Spleen (tissue), 13 donors: ENCODE data around the gene ANKRD36. TPM values are rescaled to one million over a fixed set of nuclear protein-coding genes. Genes with fewer than 3 reads are reported as not detected.
"Not testable (repeated sequence)": the region's sequence is repeated elsewhere in the genome, so short reads cannot be mapped to it uniquely, and the experiment has no call there.

Experiments
- DNase-seq: peaks from one replicate; pipeline ENCODE4 v3.0.0-alpha.2; 2020
- H3K27ac ChIP-seq, 8 donors: fragments of 200-600 bp; sonication (generic) in 7 of 8; 1 replicate in 4 of 8; 2 replicates in 4 of 8; pipeline versions ENCODE4 v1.5.0 to v1.8.0; 2016 to 2021; ENCODE audit warnings: inconsistent platforms in 4 of 8, mild to moderate bottlenecking in 4 of 8, moderate library complexity in 1 of 8
- H3K27me3 ChIP-seq, 7 donors: fragments of 200-600 bp; sonication (generic) in 6 of 7; replicated peaks in 1 of 7; 1 replicate in 4 of 7; 2 replicates in 3 of 7; pipeline versions ENCODE4 v1.5.0 to v1.8.0; 2016 to 2021; ENCODE audit warnings: inconsistent platforms in 3 of 7, mild to moderate bottlenecking in 1 of 7
- H3K36me3 ChIP-seq, 6 donors: fragments of 200-600 bp; sonication (generic) in 5 of 6; 1 replicate in 4 of 6; 2 replicates in 2 of 6; pipeline versions ENCODE4 v1.5.0 to v1.8.0; 2016 to 2021; ENCODE audit warnings: inconsistent platforms in 2 of 6
- H3K4me1 ChIP-seq, 6 donors: fragments of 200-600 bp; sonication (generic) in 5 of 6; 1 replicate in 3 of 6; 2 replicates in 3 of 6; pipeline versions ENCODE4 v1.5.0 to v1.8.0; 2016 to 2021; ENCODE audit warnings: inconsistent platforms in 3 of 6
- H3K4me3 ChIP-seq, 8 donors: fragments of 200-600 bp; sonication (generic) in 7 of 8; 1 replicate in 4 of 8; 2 replicates in 4 of 8; pipeline versions ENCODE4 v1.5.0 to v1.8.0; 2016 to 2021; ENCODE audit warnings: inconsistent platforms in 4 of 8, mild to moderate bottlenecking in 4 of 8, moderate library complexity in 2 of 8
- H3K9me3 ChIP-seq, 8 donors: fragments of 200-600 bp; sonication (generic) in 7 of 8; 1 replicate in 4 of 8; 2 replicates in 4 of 8; pipeline versions ENCODE4 v1.5.0 to v1.8.0; 2016 to 2021; ENCODE audit warnings: inconsistent platforms in 4 of 8
- POLR2A ChIP-seq, 3 donors: fragments of 450-650 bp; IDR thresholded peaks; one replicate each; pipeline ENCODE4 v1.5.1; 2017; ENCODE audit warnings: antibody characterized with exemption in 3 of 3, mild to moderate bottlenecking in 1 of 3
- POLR2AphosphoS5 ChIP-seq, 3 donors: sonication (generic); formaldehyde crosslinking; IDR thresholded peaks; one replicate each; pipeline ENCODE4 v1.5.1; 2017; ENCODE audit warnings: antibody characterized with exemption in 3 of 3
- WGBS, 5 donors: extraction: QIAGEN DNeasy Blood & Tissue Kit in 3 of 5; methylation state at CpG; one replicate each; pipeline versions ENCODE4 v1.1.5 to v1.1.7; 2013 to 2018; 5-methylcytosine and 5-hydroxymethylcytosine counted together
- intact Hi-C: fragments of 100-400 bp; cut with DNase I; formaldehyde crosslinking; loops from one replicate; pipeline ENCODE4 v1.15.0; 2023; ENCODE audit warnings: low total_unique reads
- long read RNA-seq, 2 donors: transcript quantifications; one replicate each; lab custom pipeline, GENCODE V29; 2026
- polyA plus RNA-seq, 3 donors: library from polyadenylated mRNA; stranded (reverse); fragments of 200-250 nt; gene quantifications; one replicate each; pipeline ENCODE4 v1.2.1, GENCODE V29; 2013
- total RNA-seq, 7 donors: library from RNA; depleted of rRNA in 3 of 7; stranded (reverse); fragments of >200 nt in 3 of 7; fragmentation: NEBNext Ultra II Directional in 4 of 7; extraction: Animal tissue kit (Norgen Biotek cat#: 25700) in 4 of 7; gene quantifications; one replicate each; pipeline versions ENCODE4 v1.1.0 to v1.2.1, GENCODE V29; 2016 to 2021
- TF ChIP-seq, protein P1 (sequence below), 11 experiments: fragments of 200-600 bp in 7 of 11; fragments of 450-650 bp in 4 of 11; sonication (generic) in 4 of 11; IDR thresholded peaks in 8 of 11; conservative IDR thresholded peaks in 3 of 11; 1 replicate in 7 of 11; 2 replicates in 4 of 11; pipeline versions ENCODE4 v1.4.0 to v1.8.0; 2016 to 2021; ENCODE audit warnings: antibody characterized with exemption in 11 of 11, inconsistent platforms in 4 of 11, mild to moderate bottlenecking in 1 of 11
- donor health status: healthy with polysubstance abuse.
- donor health status: DM: no; HTN: no; CAD: no; lungs with moderate emphysema.
- donor health status: DM: no; HTN: no; CAD: no.
- donor health status: Bipolar disorder and iron deficiency.
- donor health status: healthy.
- donor health status: DM: no; HTN: no; CAD: no.
- donor health status: DM: yes; HTN: yes; CAD: no.

The ANKRD36 gene
- total RNA-seq (10 to 100 TPM; 35.0 to 67.0 (median 53.1) TPM), polyA plus RNA-seq (1 to 10 TPM; 2.6 to 4.8 (median 2.9) TPM)
- long read RNA-seq, donor 1, partial matches to known transcripts: 0 of 4 reads
- long read RNA-seq, donor 1, other reads (novel, unspliced or antisense): 0 of 4 reads
- long read RNA-seq, donor 2, partial matches to known transcripts: 0 of 1 reads
- long read RNA-seq, donor 2, other reads (novel, unspliced or antisense): 0 of 1 reads

DNA sequence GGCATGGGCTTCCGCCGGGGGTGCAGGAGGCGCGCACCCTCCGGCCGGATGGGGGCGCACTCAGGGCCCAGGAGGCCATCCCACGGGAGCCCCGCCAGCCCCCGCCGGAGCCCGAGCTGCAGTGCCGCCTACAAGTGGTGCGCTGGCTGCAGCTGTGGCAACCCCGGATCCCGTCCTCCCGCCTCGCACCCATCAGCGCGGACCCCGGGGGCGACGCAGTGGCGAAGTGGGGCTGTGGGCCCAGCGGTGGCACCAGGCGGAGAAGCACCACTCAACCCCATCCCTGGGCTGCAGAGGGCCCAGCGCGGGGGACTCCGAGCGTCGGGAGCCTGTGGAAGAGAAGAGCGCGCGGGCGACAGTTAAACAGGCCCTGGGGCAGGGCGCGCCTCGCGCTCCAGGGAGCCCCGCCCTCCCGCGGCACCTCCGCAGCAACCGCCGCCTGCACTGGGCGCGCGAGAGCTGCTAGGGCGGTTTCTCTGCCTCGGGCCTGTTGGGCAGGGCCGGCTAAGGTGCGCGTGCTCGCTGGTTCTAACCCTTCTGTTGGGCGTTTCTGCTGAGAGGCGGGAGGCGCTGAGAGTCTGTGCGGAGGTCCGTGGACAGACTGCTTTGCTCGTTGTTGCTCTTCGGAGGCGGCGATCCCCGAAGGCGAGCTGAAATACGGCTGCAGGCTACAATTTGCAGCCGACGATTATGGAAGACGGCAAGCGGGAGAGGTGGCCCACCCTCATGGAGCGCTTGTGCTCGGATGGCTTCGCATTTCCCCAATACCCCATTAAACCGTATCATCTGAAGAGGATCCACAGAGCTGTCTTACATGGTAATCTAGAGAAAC lies at the start of gene ANKRD36:
Gene ANKRD36 (plus strand): TSS at position 104 of the 832 bp plus-strand sequence. CDS start 587 bp downstream, at position 691.
- WGBS, 5 donors: 0 to 1% (median 0%) methylated on average over 14 to 61 of the region's 74 CpGs
- intact Hi-C loops, H3K27me3 ChIP-seq, H3K9me3 ChIP-seq, H3K36me3 ChIP-seq: not testable (repeated sequence)
- peak; percentile 97 for DNase-seq
- Histone ChIP-seq H3K4me1 (peaks cover 0 to 12% (median 0%) of the 10 kb centered on the region in 6 donors), H3K27ac (peak within 1 kb of the TSS; percentile 81 to 95 (median 92)), H3K4me3 (peak within 1 kb of the TSS; percentile 54 to 92 (median 73))
- TF ChIP-seq POLR2A (IDR thresholded peaks at IDR 0.05) (peak in 2 of 3 donors; percentile 11 to 37), POLR2AphosphoS5 (IDR thresholded peaks at IDR 0.05) (peak; percentile 41 to 80 (median 76))
- TF ChIP-seq, protein P1, sequence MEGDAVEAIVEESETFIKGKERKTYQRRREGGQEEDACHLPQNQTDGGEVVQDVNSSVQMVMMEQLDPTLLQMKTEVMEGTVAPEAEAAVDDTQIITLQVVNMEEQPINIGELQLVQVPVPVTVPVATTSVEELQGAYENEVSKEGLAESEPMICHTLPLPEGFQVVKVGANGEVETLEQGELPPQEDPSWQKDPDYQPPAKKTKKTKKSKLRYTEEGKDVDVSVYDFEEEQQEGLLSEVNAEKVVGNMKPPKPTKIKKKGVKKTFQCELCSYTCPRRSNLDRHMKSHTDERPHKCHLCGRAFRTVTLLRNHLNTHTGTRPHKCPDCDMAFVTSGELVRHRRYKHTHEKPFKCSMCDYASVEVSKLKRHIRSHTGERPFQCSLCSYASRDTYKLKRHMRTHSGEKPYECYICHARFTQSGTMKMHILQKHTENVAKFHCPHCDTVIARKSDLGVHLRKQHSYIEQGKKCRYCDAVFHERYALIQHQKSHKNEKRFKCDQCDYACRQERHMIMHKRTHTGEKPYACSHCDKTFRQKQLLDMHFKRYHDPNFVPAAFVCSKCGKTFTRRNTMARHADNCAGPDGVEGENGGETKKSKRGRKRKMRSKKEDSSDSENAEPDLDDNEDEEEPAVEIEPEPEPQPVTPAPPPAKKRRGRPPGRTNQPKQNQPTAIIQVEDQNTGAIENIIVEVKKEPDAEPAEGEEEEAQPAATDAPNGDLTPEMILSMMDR (IDR thresholded peaks at IDR 0.05 in 8 of 11, conservative IDR thresholded peaks at IDR 0.05 in 3 of 11): peak; percentile 13 to 77 (median 49)

DNA sequence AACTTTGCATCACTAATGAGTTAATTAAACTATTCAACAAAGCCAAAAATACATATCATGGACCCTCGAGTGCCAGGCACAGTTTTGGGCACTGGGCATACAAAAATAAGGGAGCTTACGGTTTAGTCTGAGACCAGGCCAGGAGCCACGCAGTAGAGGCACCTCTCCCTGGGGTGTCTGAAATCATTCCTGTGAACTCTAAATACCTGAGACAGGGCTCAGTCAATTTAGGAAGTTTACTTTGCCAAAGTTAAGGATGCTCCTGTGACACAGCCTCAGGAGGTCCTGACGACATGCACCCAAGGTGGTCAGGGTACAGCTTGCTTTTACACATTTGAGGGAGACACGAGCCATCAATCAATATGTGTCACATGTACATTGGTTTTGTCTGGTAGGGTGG lies 46.9 kb upstream of the ANKRD36 start:
- H3K36me3 ChIP-seq, H3K9me3 ChIP-seq, DNase-seq, H3K27me3 ChIP-seq, intact Hi-C loops, H3K4me3 ChIP-seq, H3K4me1 ChIP-seq, H3K27ac ChIP-seq: not testable (repeated sequence)
- 73 to 81% (median 77%) methylated on average over 5 of the region's 5 CpGs for WGBS, 5 donors

DNA sequence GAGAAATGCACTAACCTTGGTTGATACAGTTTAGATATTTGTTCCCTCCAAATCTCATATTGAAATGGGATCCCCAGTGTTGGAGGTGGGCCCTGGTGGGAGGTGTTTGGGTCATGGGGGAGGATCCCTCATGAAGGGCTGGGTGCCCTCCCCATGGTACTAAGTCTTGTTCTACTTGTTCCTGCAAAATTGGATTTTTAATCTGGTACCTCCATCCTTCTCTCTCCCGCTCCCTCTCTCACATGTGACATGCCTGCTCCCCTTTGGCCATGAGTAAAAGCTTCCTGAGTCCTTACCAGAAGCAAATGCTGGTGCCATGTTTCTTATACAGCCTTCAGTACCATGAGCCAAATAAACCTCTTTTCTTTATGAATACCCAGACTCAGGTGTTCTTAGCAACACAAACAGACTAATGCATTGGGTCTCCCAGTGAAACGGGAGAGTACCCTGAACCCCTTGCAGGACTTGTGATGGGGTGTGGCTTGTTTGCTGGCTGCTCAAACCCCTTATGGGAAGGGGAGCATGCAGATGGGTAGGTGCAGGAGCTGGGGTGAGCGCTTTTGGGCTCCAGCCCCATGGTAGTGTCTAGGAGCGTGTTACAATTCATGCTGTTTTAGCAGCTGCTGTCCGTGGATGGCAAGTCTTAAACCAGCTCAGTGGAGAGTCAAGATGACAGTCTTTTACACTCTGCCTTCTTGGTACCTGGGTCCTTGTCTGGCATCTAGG lies 45.5 kb upstream of the ANKRD36 start:
- no peak overlapping the region for H3K4me3 ChIP-seq
- no peaks in the 10 kb centered on the region for H3K36me3 ChIP-seq
- H3K9me3 ChIP-seq: peaks cover 0 to 4% (median 0%) of the 10 kb centered on the region in 8 donors
- peak; percentile 19 for DNase-seq
- no peaks in the 10 kb centered on the region for H3K27me3 ChIP-seq
- 78 to 97% (median 86%) methylated on average over 5 of the region's 5 CpGs for WGBS, 5 donors
- TF ChIP-seq, protein P1 (IDR thresholded peaks at IDR 0.05 in 8 of 11, conservative IDR thresholded peaks at IDR 0.05 in 3 of 11): no peak
- TF ChIP-seq POLR2AphosphoS5 (IDR thresholded peaks at IDR 0.05): no peak
- no peak for TF ChIP-seq POLR2A (IDR thresholded peaks at IDR 0.05)
- H3K4me1 ChIP-seq: no peaks in the 10 kb centered on the region
- intact Hi-C loops: no loop called here
- H3K27ac ChIP-seq: no peak overlapping the region

DNA sequence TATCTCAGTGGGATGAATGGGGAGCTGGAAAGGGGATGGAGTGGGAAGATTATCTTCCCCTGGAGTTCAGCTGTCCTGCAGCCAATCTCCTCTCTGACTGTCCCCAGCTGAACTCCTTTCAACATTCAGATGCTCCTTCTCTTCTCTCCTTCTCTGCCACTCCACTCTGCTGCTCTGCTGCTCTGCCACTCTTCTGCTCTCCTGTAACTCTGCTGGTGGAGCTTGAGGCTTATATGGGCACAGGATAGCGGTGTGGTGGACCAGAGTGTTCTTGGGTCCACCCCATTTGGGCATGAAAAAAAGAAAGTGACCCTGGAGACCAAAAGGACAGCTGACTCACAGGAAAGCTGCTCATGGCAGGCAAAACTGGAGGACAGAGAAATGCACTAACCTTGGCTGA lies 44.9 kb upstream of the ANKRD36 start:
- H3K27ac ChIP-seq: no peak overlapping the region
- WGBS, 5 donors: 71 to 88% (median 83%) methylated on average over 1 of the region's 1 CpG
- no peaks in the 10 kb centered on the region for H3K4me1 ChIP-seq
- TF ChIP-seq, protein P1 (IDR thresholded peaks at IDR 0.05 in 8 of 11, conservative IDR thresholded peaks at IDR 0.05 in 3 of 11): no peak
- TF ChIP-seq POLR2A (IDR thresholded peaks at IDR 0.05) (no peak), POLR2AphosphoS5 (IDR thresholded peaks at IDR 0.05) (no peak)
- peaks cover 0 to 4% (median 0%) of the 10 kb centered on the region in 8 donors for H3K9me3 ChIP-seq
- intact Hi-C loops: no loop called here
- no peak for DNase-seq
- no peaks in the 10 kb centered on the region for H3K27me3 ChIP-seq
- no peak overlapping the region for H3K4me3 ChIP-seq
- no peaks in the 10 kb centered on the region for H3K36me3 ChIP-seq

DNA sequence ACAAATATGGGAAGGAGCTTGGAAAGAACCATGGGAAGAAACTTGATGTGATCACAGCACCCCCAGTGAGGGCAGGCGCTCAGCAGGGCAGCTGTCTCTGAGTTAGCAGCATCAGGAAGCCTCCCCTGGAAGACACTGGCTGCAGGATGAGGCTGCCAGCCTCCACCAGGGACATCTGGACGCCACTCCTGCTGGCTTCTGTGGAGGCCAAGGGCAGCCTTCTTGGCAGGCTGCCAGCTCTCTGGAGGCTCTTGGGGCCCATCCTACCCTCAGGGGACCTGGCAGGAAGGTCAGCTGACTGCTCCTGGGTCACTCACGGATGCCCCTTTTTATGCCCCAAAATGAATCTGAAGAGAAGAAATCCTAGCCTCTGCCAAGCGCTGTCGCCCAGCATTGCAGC lies 44.2 kb upstream of the ANKRD36 start:
- WGBS, 5 donors: 63 to 79% (median 78%) methylated on average over 3 to 5 of the region's 5 CpGs; no CpG with 5 or more reads in 1 of the 5 donors
- DNase-seq, H3K36me3 ChIP-seq, H3K4me3 ChIP-seq, H3K9me3 ChIP-seq, intact Hi-C loops, H3K4me1 ChIP-seq, H3K27ac ChIP-seq, H3K27me3 ChIP-seq: not testable (repeated sequence)

DNA sequence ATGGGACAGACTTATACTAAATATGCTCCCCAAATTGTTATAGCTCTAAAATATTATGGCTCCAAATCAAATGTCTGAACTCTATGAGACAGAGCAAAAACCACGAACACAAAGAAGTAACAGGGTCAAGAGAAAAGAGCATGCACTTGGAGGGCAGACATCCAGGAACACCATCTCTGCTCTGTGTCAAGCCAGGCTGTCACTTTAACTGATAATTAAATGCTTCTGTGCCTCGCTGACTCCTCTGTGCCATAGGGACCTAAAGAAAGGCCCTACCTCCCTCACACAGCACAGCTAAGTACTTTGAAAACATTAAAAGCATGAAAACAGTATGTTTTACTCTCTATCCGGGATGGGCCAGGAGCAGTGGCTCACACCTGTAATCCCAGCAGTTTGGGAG lies 42.0 kb upstream of the ANKRD36 start:
- DNase-seq, H3K9me3 ChIP-seq, H3K27me3 ChIP-seq, H3K27ac ChIP-seq, H3K4me3 ChIP-seq, H3K36me3 ChIP-seq, H3K4me1 ChIP-seq, intact Hi-C loops: not testable (repeated sequence)
- WGBS, 5 donors: 54 to 82% (median 71%) methylated on average over 1 to 3 of the region's 3 CpGs

DNA sequence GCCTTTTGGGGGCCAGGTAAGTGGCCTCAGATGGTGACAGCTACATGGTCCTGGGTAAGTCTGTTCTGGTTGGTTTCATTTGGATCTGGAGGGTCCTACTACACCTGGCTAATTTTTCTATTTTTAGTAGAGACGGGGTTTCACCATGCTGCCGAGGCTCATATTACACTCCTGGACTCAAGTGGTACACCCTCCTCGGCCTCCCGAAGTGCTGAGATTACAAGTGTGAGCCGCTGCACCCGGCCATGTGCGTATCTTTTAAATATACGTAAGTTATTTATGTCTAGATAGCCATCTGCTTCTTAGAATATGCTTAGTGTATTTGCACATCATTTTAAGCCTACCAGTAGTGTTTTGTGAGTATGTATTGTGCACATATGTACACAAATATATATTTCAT lies 35.7 kb upstream of the ANKRD36 start:
- H3K4me3 ChIP-seq, H3K27me3 ChIP-seq, H3K9me3 ChIP-seq, H3K27ac ChIP-seq, H3K4me1 ChIP-seq, H3K36me3 ChIP-seq, intact Hi-C loops: not testable (repeated sequence)
- WGBS, 5 donors: 86 to 93% (median 90%) methylated on average over 8 of the region's 8 CpGs
- DNase-seq: peak; percentile 23
